GM12873 (cell line): ENCODE results near the gene SLC38A1.

Source experiments
- CTCF ChIP-seq: IDR thresholded peaks from 2 replicates; pipeline ENCODE4 v1.5.1; 2012; ENCODE audit warnings: low read depth, mild to moderate bottlenecking, moderate library complexity, low read length, control low read depth; ENCODE audit not compliant: insufficient read depth; ENCODE audit errors: missing control alignments

The SLC38A1 gene

DNA sequence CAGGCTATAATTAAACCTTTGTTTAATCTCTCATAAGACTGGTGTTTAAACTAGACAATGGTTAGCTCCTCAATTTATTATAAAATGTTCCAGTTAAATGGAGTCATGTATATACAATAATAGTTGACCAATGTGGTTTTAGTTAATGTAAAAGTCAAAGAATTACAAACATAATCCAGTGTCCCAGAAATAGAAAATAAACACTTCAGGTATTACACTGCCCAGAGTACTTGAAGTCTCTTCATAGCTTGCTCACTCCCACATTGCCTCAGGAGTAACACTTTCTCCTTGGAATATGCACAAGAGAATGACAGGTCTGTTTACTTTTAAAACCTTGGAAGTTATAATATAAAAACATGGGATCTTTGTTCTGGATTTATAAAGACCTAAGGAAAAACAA is 60.5 kb downstream of the SLC38A1 start:
- TF ChIP-seq CTCF, result no peak

DNA sequence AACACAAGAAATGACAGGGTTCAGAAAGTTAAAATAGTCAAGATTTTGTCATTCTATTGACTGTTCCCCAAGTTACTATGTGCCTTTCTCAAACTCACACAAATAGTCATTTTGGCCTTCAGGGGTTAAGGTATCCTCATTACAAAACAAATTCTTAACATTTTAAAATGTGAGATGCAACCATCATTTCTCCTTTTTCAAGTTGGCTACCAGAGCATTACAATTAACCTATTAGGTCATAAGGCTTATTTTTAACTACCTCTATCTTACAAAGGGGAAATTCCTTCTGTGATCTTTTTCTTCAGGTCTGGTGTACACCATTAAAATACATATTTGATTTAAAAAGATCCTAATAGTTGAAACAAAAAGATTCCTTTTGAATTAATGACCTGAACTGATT is 61.2 kb downstream of the SLC38A1 start:
- no peak for TF ChIP-seq CTCF

GRCh38 chr12:46206471-46206870 is 62.4 kb downstream of the SLC38A1 start:
- no peak for TF ChIP-seq CTCF

GRCh38 chr12:46205294-46205693 is 63.5 kb downstream of the SLC38A1 start:
- no peak for TF ChIP-seq CTCF

DNA sequence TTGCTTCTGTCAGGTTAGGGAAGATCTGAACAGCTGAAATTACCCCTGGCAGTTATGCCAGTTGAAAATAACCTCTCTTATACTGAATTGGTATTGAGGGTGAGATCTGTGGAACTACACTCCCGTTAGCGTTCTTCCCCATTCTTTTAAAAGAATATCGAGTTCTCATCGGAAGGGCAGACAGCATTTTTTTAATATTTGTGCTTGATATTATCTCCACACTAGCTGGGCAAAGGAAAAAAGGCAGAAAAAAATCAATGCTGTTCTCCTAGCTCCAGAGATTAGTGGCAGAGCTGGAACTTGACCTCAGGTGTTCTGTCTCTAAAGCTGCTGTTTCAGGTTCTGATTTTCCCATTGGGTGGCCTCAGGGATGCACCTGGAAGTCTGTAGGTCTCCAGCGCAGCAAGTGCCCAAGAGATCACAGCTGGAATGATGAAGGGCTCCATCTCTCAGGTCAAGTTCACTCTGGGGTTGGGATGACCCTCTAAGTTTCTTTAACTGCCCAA is 67.5 kb downstream of the SLC38A1 start:
- no peak for TF ChIP-seq CTCF

DNA sequence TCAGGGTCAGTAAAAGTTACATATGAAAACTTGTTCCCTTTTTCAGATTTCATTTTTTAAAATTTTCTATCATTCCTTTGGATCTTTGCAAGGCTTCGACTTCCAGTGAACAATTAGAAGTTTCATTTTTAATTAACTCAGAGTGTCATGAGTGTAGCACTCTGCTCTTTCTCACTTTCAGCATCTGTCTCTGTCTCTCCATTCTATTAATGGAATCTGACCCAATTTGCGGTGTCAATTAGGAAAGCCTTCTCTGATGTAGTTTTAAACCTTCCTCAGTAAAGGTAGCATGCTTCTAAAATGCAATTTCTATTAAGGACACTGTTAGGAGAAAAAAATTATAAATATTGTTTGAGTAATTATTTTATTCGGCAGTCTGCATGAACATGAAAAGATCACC is 68.3 kb downstream of the SLC38A1 start:
- TF ChIP-seq CTCF, result no peak

- TF ChIP-seq CTCF, result no peak
Measured at GRCh38 chr12:46198913-46199312, 69.9 kb downstream of the SLC38A1 start.
